ENCODE data around the gene DND1.

DND1 gene

GRCh38 chr5:140633021-140633471, 40.3 kb downstream of the DND1 start, which contains the start of gene CD14:
TSS of gene CD14 (minus strand) at chr5:140633175. CDS start at chr5:140633071, 104 bp downstream.
- no peaks in the 10 kb centered on the region for H3K27me3 ChIP-seq (ENCODE audit: control insufficient read depth, insufficient read depth, low read length)
- peak within 1 kb of the TSS; percentile 75 for H3K27ac ChIP-seq
- no peaks in the 10 kb centered on the region for H3K79me2 ChIP-seq
- no peaks in the 10 kb centered on the region for H3K4me1 ChIP-seq
- peak within 1 kb of the TSS; percentile 88 for H3K4me2 ChIP-seq (ENCODE audit: low read length)
- H3K9ac ChIP-seq: no peak within 1 kb of the TSS
- no peak for TF ChIP-seq CTCF (IDR thresholded peaks at IDR 0.05)
- peak within 1 kb of the TSS; percentile 63 for H3K4me3 ChIP-seq (ENCODE audit: low read depth, low read length)
- H3K9me3 ChIP-seq (ENCODE audit: control insufficient read depth, low read length): no peaks in the 10 kb centered on the region
- H2AFZ ChIP-seq: peak within 1 kb of the TSS; percentile 94
- H3K36me3 ChIP-seq (ENCODE audit: control insufficient read depth, insufficient read depth, low read length): no peaks in the 10 kb centered on the region

GRCh38 chr5:140632366-140633020, 40.9 kb downstream of the DND1 start:
- no peaks in the 10 kb centered on the region for H3K27me3 ChIP-seq (ENCODE audit: control insufficient read depth, insufficient read depth, low read length)
- no peak overlapping the region for H3K9ac ChIP-seq
- H3K4me2 ChIP-seq (ENCODE audit: low read length): peak overlapping the region; percentile 88
- H3K4me3 ChIP-seq (ENCODE audit: low read depth, low read length): peak overlapping the region; percentile 63
- H3K27ac ChIP-seq: peak overlapping the region; percentile 75
- no peaks in the 10 kb centered on the region for H3K9me3 ChIP-seq (ENCODE audit: control insufficient read depth, low read length)
- no peak for TF ChIP-seq CTCF (IDR thresholded peaks at IDR 0.05)
- no peaks in the 10 kb centered on the region for H3K79me2 ChIP-seq
- H2AFZ ChIP-seq: peak overlapping the region; percentile 94
- no peaks in the 10 kb centered on the region for H3K36me3 ChIP-seq (ENCODE audit: control insufficient read depth, insufficient read depth, low read length)
- H3K4me1 ChIP-seq: no peaks in the 10 kb centered on the region

- peak overlapping the region; percentile 88 for H3K4me2 ChIP-seq (ENCODE audit: low read length)
- H3K9me3 ChIP-seq (ENCODE audit: control insufficient read depth, low read length): no peaks in the 10 kb centered on the region
- H3K79me2 ChIP-seq: no peaks in the 10 kb centered on the region
- peak overlapping the region; percentile 63 for H3K4me3 ChIP-seq (ENCODE audit: low read depth, low read length)
- no peak overlapping the region for H3K9ac ChIP-seq
- H3K36me3 ChIP-seq (ENCODE audit: control insufficient read depth, insufficient read depth, low read length): no peaks in the 10 kb centered on the region
- peak overlapping the region; percentile 75 for H3K27ac ChIP-seq
- TF ChIP-seq CTCF (IDR thresholded peaks at IDR 0.05): no peak
- H3K27me3 ChIP-seq (ENCODE audit: control insufficient read depth, insufficient read depth, low read length): no peaks in the 10 kb centered on the region
- H3K4me1 ChIP-seq: no peaks in the 10 kb centered on the region
- H2AFZ ChIP-seq: peak overlapping the region; percentile 94
Measured at GRCh38 chr5:140631831-140632365, 41.5 kb downstream of the DND1 start.

- Histone ChIP-seq H3K4me2 (ENCODE audit: low read length) (no peak overlapping the region), H3K4me3 (ENCODE audit: low read depth, low read length) (no peak overlapping the region), H2AFZ (no peak overlapping the region), H3K27me3 (ENCODE audit: control insufficient read depth, insufficient read depth, low read length) (no peaks in the 10 kb centered on the region), H3K36me3 (ENCODE audit: control insufficient read depth, insufficient read depth, low read length) (no peaks in the 10 kb centered on the region), H3K27ac (peak overlapping the region; percentile 29), H3K9ac (no peak overlapping the region), H3K79me2 (no peaks in the 10 kb centered on the region), H3K4me1 (no peaks in the 10 kb centered on the region), H3K9me3 (ENCODE audit: control insufficient read depth, low read length) (no peaks in the 10 kb centered on the region)
- TF ChIP-seq CTCF (IDR thresholded peaks at IDR 0.05): no peak
Measured at GRCh38 chr5:140631036-140631417, 42.3 kb downstream of the DND1 start.

Data from parathyroid adenoma (tissue), 2 donors.